NCI-H1436 treated with DMSO at 0.1 percent for 48 hours (cell line): Measurements from ENCODE around the gene ZFY.
"Not testable (repeated sequence)": the region's sequence is repeated elsewhere in the genome, so short reads cannot be mapped to it uniquely, and the experiment has no call there.

ENCODE experiments used
- DNase-seq: peaks from one replicate; lab custom pipeline; 2025; lab: John Stamatoyannopoulos, UW

ZFY gene

GRCh38 chrY:2973110-2973751, 38.0 kb downstream of the ZFY start:
- no peak for DNase-seq

- DNase-seq, result no peak
Measured at GRCh38 chrY:2979283-2979682, 44.1 kb downstream of the ZFY start.

GRCh38 chrY:2984491-2984890, 49.3 kb downstream of the ZFY start:
- DNase-seq, result no peak

- DNase-seq, result not testable (repeated sequence)
Measured at GRCh38 chrY:2987178-2987577, 52.0 kb downstream of the ZFY start.

- not testable (repeated sequence) for DNase-seq
Measured at GRCh38 chrY:2997369-2997768, 62.2 kb downstream of the ZFY start.

- DNase-seq, result no peak
Measured at GRCh38 chrY:3002190-3002589, 67.0 kb downstream of the ZFY start.

GRCh38 chrY:3002680-3003515, 67.7 kb downstream of the ZFY start:
- DNase-seq, result no peak

- DNase-seq, result no peak
Measured at GRCh38 chrY:3003516-3003830, 68.3 kb downstream of the ZFY start.

GRCh38 chrY:3003846-3004245, 68.7 kb downstream of the ZFY start:
- DNase-seq, result no peak

- not testable (repeated sequence) for DNase-seq
Measured at GRCh38 chrY:3006031-3006430, 70.8 kb downstream of the ZFY start.

GRCh38 chrY:3007967-3008366, 72.8 kb downstream of the ZFY start:
- DNase-seq, result no peak

- no peak for DNase-seq
Measured at GRCh38 chrY:3012226-3012625, 77.0 kb downstream of the ZFY start.

GRCh38 chrY:3016594-3016993, 81.4 kb downstream of the ZFY start:
- DNase-seq, result no peak

- no peak for DNase-seq
Measured at GRCh38 chrY:3018546-3018945, 83.4 kb downstream of the ZFY start.

- no peak for DNase-seq
Measured at GRCh38 chrY:3019584-3019983, 84.4 kb downstream of the ZFY start.

GRCh38 chrY:3021176-3021575, 86.0 kb downstream of the ZFY start:
- no peak for DNase-seq

GRCh38 chrY:3023606-3024005, 88.4 kb downstream of the ZFY start:
- no peak for DNase-seq

- DNase-seq, result no peak
Measured at GRCh38 chrY:3025357-3025756, 90.2 kb downstream of the ZFY start.
